SW 1271 (cell line): ENCODE data around the gene RAD23A.
"Not testable (repeated sequence)": the region's sequence is repeated elsewhere in the genome, so short reads cannot be mapped to it uniquely, and the experiment has no call there.

Experiments used
- DNase-seq, 2 experiments: peaks; one replicate each; lab custom pipeline; 2025; lab: John Stamatoyannopoulos, UW

The RAD23A gene

GRCh38 chr19:12955575-12955974 is 9.9 kb downstream of the RAD23A start:
- DNase-seq: not testable (repeated sequence)

GRCh38 chr19:12955996-12956395 is 10.3 kb downstream of the RAD23A start:
- DNase-seq: no peak

DNA sequence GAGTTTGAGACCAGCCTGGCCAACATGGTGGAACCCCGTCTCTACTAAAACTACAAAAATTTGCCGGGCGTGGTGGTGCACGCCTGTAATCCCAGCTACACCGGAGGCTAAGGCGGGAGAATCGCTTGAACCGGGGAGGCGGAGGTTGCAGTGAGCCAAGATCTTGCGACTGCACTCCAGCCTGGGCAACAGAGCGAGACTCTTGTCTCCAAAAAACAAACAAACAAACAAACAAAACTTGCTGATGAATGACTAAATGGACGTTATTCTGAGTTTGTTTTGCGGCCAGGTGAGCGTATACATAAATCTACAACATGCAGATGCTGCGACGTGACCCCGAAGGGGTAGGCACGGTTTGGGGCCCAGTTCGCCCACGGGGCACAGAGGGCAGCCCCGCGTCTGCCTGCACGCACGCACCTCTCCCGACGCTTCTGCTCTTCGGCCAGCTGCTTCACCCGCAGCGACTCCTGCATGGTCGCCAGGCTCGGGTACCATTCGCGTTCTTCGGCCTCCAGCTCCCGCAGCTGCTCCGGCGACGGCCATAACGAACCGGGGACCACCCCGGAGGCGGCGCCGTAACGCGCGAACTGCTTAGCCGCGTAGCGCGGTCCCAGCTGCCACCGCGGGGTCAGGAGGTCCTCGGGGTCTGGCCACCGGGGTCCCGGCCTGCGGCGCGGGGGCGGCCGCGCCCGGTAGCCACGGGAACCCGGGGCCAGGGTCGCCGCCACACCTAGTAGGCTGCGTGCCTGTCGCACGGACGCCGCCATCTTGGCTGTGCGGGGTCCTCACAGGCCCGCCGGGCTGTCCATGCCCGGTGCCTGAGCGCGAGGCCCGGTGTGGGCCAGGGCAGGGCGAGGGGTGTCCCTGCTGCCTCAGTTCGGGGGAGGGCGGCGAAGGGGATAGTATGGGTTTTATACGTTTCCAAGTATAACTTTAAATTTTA is 11.1 kb downstream of the RAD23A start, which contains the start of gene GADD45GIP1:
TSS of gene GADD45GIP1 (minus strand) at position 778 of the 943 bp plus-strand sequence. CDS start at position 767, 11 bp downstream.
- DNase-seq: peak; percentile 61 to 79

DNA sequence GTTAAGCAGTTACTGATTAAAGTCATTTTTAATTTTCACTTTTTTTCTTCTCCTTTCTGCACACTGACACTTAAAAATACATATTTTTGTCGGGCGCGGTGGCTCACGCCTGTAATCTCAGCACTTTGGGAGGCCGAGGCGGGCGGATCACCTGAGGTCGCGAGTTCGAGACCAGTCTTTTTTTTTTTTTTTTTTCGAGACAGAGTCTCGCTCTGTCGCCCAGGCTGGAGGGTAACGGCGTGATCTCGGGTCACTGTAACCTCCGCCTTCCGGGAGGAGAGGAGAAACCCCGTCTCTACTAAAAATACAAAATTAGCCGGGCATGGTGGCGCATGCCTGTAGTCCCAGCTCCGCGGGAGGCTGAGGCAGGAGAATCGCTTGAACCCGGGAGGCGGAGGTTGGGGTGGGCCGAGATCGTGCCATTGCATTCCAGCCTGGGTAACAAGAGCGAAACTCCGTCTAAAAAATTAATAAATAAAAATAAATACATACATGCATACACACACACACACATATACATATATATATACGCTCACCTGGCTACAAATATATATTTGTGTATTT is 11.8 kb downstream of the RAD23A start:
- not testable (repeated sequence) for DNase-seq

GRCh38 chr19:12959481-12959880 is 13.8 kb downstream of the RAD23A start:
- no peak for DNase-seq

GRCh38 chr19:12965017-12965811 is 19.6 kb downstream of the RAD23A start:
- DNase-seq: peak; percentile 35 to 65

- no peak for DNase-seq
These were observed 20.1 kb downstream of the RAD23A start for GRCh38 chr19:12965812-12966135.

- DNase-seq: no peak
These were observed 22.2 kb downstream of the RAD23A start for GRCh38 chr19:12967907-12968306.

DNA sequence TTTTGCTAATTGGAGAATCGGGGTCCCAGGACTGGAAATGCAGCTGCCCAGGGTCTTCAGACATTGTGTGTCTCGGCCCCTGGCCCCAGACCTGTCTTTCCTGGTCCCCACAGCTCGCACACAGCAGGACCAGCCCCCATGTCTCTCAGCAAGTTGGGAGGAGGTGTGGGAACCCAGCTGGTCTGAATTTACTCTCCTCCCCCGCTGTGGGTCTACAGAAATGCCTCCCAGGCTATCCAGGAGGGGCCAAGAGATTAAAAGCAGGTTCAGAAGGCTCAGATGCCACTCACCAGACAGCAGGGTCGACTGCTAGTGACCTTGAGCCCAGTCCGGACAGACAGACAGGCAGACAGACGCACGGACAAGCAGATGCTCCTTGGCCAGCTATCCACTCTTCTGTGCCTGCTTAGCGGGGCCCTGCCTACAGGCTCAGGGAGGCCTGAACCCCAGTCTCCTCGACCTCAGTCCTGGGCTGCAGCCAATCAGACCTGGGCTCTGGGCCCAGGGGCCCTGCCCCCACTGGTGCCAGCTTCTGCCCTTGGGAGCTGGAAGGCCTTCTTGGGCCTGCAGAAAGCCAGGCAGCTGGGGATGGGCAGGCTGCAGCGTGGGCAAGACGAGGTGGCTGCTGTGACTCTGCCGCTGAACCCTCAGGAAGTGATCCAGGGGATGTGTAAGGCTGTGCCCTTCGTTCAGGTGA is 23.8 kb downstream of the RAD23A start, which contains the start of gene DAND5:
TSS of gene DAND5 (plus strand) at position 285 of the 697 bp plus-strand sequence. CDS start at position 370, 85 bp downstream.
- no peak for DNase-seq

- DNase-seq: no peak
These were observed 24.6 kb downstream of the RAD23A start for GRCh38 chr19:12970070-12970820.

- DNase-seq: no peak
These were observed 27.6 kb downstream of the RAD23A start for GRCh38 chr19:12973236-12973635.

DNA sequence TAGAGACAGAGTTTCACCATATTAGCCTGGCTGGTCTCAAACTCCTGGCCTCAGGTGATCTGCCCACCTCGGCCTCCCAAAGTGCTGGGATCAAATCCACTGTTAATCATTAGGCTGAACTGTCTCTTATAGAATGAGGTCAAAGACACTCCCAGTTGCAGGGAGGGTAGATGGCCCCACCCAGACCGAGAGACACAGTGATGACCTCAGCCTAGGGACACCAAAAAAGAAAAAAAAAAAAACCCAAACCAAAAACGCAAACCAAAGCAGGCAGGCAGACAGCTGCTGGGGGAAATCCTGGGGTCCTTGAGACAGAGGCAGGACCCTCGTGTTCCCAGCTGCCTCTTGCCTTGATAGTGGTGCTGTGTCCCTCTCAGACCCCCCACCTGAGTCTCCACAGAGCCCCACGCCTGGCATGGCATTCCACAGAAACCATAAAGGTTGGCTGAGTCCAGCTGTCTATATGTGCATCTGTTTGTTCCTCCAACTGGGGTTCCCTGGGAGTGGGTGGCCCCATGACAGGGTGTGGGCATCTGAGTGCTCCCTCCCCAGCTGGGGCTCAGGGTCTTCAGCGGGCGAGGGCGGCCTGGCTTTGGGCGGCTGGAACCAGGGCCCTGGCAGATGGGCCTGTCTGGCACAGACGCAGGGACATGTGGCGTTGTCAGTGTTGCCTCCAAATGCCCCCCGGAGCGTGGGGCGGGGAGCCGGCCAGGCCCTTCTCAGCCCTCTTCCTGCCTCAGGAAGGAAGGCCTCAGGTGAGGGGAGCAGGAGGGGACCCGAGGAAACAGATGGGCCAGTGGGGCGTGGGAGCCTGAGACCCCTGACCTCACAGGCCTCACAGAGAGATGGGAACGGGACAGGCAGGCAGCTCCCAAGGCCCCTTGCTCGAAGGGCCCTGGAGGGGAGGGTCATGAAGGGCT is 28.9 kb downstream of the RAD23A start:
- DNase-seq: no peak

- no peak for DNase-seq
These were observed 29.6 kb downstream of the RAD23A start for GRCh38 chr19:12975221-12975741.

GRCh38 chr19:12976109-12976508 is 30.4 kb downstream of the RAD23A start:
- DNase-seq: not testable (repeated sequence)

- DNase-seq: no peak
These were observed 34.3 kb downstream of the RAD23A start for GRCh38 chr19:12979974-12980373.

GRCh38 chr19:12982648-12983047 is 37.0 kb downstream of the RAD23A start:
- DNase-seq: no peak

DNA sequence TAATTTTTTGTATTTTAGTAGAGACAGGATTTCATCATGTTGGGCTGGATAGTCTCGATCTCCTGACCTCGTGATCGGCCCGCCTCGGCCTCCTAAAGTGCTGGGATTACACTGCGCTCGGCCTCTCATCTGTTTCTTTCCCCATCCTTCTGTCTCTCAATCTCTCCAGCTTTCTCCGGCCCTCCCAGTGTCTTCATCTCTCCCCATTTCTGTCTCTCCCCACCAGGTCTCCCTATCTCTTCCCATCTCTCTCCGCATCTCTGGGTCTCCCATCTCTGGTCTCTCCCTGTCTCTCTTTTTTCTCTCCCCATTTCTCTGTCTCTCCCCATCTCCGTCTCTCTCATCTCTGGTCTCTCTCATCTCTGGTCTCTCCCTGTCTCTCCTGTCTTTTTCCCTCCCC is 37.4 kb downstream of the RAD23A start:
- DNase-seq: no peak

GRCh38 chr19:12983542-12984142 is 38.0 kb downstream of the RAD23A start:
- DNase-seq: peak in 1 of 2 experiments; percentile 68

GRCh38 chr19:12984143-12984627 is 38.5 kb downstream of the RAD23A start:
- DNase-seq: no peak
